ENCODE data around the gene SKA2.

DNA sequence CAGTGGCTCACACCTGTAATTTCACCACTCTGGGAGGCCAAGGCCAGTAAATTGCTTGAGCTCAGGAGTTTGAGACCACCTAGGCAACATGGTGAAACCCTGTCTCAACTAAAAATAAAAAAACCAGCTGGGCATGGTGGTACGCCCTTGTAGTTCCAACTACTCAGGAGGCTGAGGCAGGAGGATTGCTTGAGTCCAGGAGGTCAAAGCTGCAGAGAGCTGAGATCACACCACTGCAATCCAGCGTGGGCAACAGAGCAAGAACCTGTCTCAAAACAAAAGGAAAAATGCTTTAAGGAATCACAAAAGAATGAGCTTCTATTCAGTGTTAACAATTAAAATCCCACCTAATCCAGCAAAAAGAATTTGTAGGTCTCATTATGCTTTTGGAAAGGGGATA is 6.5 kb upstream of the SKA2 start:
- TF ChIP-seq, protein P1, sequence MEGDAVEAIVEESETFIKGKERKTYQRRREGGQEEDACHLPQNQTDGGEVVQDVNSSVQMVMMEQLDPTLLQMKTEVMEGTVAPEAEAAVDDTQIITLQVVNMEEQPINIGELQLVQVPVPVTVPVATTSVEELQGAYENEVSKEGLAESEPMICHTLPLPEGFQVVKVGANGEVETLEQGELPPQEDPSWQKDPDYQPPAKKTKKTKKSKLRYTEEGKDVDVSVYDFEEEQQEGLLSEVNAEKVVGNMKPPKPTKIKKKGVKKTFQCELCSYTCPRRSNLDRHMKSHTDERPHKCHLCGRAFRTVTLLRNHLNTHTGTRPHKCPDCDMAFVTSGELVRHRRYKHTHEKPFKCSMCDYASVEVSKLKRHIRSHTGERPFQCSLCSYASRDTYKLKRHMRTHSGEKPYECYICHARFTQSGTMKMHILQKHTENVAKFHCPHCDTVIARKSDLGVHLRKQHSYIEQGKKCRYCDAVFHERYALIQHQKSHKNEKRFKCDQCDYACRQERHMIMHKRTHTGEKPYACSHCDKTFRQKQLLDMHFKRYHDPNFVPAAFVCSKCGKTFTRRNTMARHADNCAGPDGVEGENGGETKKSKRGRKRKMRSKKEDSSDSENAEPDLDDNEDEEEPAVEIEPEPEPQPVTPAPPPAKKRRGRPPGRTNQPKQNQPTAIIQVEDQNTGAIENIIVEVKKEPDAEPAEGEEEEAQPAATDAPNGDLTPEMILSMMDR (IDR thresholded peaks at IDR 0.05; ENCODE audit: low read depth, low read length, missing input control): no peak
- TF ChIP-seq, protein P2, sequence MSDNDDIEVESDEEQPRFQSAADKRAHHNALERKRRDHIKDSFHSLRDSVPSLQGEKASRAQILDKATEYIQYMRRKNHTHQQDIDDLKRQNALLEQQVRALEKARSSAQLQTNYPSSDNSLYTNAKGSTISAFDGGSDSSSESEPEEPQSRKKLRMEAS (IDR thresholded peaks at IDR 0.05): no peak
- TF ChIP-seq GABPA (IDR thresholded peaks at IDR 0.05 in 1 of 2, conservative IDR thresholded peaks at IDR 0.05 in 1 of 2) (no peak), RXRA (IDR thresholded peaks at IDR 0.05) (no peak), JUND (IDR thresholded peaks at IDR 0.05) (no peak), HNF4A (conservative IDR thresholded peaks at IDR 0.05) (no peak), YY1 (IDR thresholded peaks at IDR 0.05) (no peak), ATF3 (IDR thresholded peaks at IDR 0.05) (no peak), RAD21 (IDR thresholded peaks at IDR 0.05) (no peak), TAF1 (conservative IDR thresholded peaks at IDR 0.05) (no peak)

Measured in liver (tissue), 3 donors.